Effector memory CD8-positive, alpha-beta T cell (primary cell): ENCODE data around the gene VSIR.
A peak's percentile ranks its signal among the peaks of the same experiment; 100 is the strongest.

ENCODE experiments used
- ATAC-seq: fragments of 150-1000 bp; cut with Tn5 transposase; replicated peaks from 2 replicates; pipeline ENCODE4 v1.10.0; 2021; ENCODE audit warnings: mild to moderate bottlenecking, moderate library complexity
- DNase-seq, 3 experiments: peaks; one replicate each; pipeline ENCODE4 v3.0.0; 2021
- H3K27ac Mint-ChIP-seq, 2 donors: one replicate each; pipeline ENCODE4 v1.8.0; 2022; ENCODE audit warnings: mild to moderate bottlenecking in 2 of 2, mixed read lengths in 2 of 2, moderate library complexity in 2 of 2
- H3K27me3 Mint-ChIP-seq, 2 donors: one replicate each; pipeline ENCODE4 v1.8.0; 2022; ENCODE audit warnings: mixed read lengths in 2 of 2
- H3K36me3 Mint-ChIP-seq: one replicate; pipeline ENCODE4 v1.8.0; 2022; ENCODE audit warnings: mild to moderate bottlenecking, moderate library complexity, mixed read lengths; ENCODE audit not compliant: insufficient read depth
- H3K4me1 Mint-ChIP-seq, 2 donors: one replicate each; pipeline ENCODE4 v1.8.0; 2022; ENCODE audit warnings: low read depth in 2 of 2, mixed read lengths in 2 of 2
- H3K4me3 Mint-ChIP-seq, 2 donors: one replicate each; pipeline ENCODE4 v1.8.0; 2022; ENCODE audit warnings: mild to moderate bottlenecking in 2 of 2, mixed read lengths in 2 of 2, moderate library complexity in 2 of 2
- H3K9me3 Mint-ChIP-seq, 2 donors: one replicate each; pipeline ENCODE4 v1.8.0; 2022; ENCODE audit warnings: mixed read lengths in 2 of 2

The VSIR gene

GRCh38 chr10:71756311-71757191 lies 16.8 kb downstream of the VSIR start:
- ATAC-seq: peak; percentile 70
- H3K4me3 Mint-ChIP-seq: peak overlapping the region; percentile 29 to 59
- H3K9me3 Mint-ChIP-seq: no peaks in the 10 kb centered on the region
- DNase-seq: no peak
- peak overlapping the region; percentile 44 to 92 for H3K27ac Mint-ChIP-seq
- no peaks in the 10 kb centered on the region for H3K27me3 Mint-ChIP-seq
- peaks cover 56 to 66% of the 10 kb centered on the region in 2 donors for H3K4me1 Mint-ChIP-seq
- peaks cover 87% of the 10 kb centered on the region for H3K36me3 Mint-ChIP-seq

DNA sequence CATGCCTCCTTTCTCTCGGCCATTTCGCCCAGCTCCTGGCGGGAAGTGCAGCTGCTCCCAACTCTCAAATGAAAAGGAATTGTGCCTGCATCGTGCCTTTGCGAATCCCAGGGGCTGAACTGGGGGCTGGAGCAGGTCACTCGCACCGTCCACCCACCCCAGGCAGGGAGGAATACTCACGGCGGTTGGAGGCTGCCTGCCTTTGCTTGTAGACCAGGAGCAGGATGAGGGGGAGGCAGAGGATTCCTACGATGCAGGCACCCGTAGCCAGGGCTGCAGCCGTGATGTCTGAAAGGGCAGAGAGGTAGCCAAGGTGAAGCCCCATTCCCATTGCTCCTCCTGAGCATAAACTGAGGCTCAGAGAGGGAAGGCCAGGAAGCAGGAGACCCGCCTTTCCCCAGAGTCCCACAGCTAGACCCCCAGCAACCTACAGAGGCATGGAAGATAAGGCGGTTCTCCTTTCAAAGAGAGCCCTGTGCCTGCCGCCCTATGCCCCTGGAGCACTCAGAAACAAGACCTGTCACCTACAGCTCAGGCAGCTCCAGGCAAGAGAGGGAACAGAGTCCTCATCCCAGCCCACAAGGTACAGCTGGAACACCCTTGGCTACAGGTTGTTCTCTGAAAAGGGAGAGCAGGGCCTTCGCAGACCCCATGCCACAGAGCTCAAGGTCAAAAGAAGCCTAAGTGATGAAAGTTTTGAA lies 18.0 kb downstream of the VSIR start:
- ATAC-seq (no peak), DNase-seq (no peak)
- Mint-ChIP-seq H3K4me3 (no peak overlapping the region), H3K27me3 (no peaks in the 10 kb centered on the region), H3K27ac (peak overlapping the region; percentile 49 to 73), H3K36me3 (peaks cover 84% of the 10 kb centered on the region), H3K4me1 (peaks cover 51 to 63% of the 10 kb centered on the region in 2 donors), H3K9me3 (no peaks in the 10 kb centered on the region)

- Mint-ChIP-seq H3K4me1 (peaks cover 57 to 69% of the 10 kb centered on the region in 2 donors), H3K36me3 (peaks cover 87% of the 10 kb centered on the region), H3K9me3 (no peaks in the 10 kb centered on the region), H3K27me3 (no peaks in the 10 kb centered on the region), H3K4me3 (no peak overlapping the region), H3K27ac (peak overlapping the region; percentile 49 to 81)
- ATAC-seq (no peak), DNase-seq (no peak)
These were observed 18.8 kb downstream of the VSIR start for GRCh38 chr10:71754562-71754961.

DNA sequence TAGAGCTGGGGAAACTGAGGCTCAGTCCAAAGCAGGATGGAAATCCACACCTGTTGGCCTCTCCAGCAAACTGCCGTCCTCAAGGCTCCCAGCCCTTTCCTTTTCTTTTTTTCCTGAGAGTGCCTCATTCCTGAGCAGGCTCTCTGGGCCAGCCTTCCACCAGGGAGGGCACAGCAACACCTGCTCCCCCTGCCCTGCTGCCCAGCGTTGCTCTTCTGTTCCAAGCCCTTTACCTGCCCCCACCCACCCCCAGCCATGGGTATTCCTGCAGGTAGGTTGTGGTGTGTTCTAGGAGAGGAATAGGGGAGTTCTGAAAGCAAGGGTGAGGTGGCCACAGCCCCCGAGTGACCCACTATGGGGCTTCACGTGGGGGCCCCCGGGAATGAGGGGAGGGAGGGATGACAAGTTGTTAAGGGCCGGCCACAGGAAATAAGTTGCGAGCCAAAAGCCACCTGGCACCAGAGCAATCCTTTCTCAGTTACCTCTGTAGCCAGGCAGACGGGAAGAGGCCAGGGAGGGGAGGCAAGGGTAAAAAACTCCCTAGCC lies 19.3 kb downstream of the VSIR start:
- Mint-ChIP-seq H3K4me1 (peaks cover 60 to 74% of the 10 kb centered on the region in 2 donors), H3K9me3 (no peaks in the 10 kb centered on the region), H3K36me3 (peaks cover 88% of the 10 kb centered on the region), H3K4me3 (peak overlapping the region in 1 of 2 donors; percentile 65), H3K27me3 (no peaks in the 10 kb centered on the region), H3K27ac (peak overlapping the region; percentile 49 to 81)
- ATAC-seq: no peak
- DNase-seq: no peak

DNA sequence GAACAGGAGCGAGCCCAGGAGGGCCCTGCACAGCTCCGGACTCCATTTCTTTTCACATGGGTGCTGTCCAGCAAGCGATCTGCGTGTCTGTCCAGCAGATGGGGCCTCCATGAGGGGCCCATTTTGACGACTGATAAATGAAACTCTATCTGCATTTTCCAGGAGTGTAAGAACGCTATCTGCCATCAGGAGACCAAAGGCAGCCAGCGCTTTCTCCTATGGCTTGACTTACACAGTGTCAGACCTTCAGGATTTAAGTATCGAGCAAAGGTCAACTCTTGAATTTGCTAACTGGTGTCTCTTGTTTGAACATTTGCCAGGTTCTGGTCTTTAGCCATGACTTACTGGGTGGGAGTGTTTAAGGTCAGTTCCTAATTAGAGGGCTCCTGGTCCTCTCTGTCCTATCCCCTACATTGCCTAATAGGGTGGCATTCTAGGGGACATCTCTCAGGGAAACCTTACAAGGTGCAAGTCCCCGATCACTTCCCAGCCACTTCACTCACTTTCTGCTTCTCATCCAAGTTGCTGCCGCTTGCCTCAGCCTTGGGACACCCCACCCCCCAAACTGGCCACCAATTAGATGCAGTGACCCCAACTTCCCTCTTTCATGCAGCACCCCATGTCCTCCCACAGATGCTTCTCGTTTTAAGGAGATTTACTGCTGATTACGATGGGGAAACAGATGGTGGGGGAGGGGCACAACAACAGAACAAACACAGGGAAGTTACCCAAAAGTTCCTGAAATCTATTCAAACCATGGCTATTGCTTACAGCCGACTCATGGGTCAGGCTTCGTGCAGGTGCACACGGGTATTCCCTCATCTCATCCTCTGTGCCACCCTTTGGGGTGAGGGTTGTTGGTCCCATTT lies 20.0 kb downstream of the VSIR start:
- peak overlapping the region in 1 of 2 donors; percentile 65 for H3K4me3 Mint-ChIP-seq
- DNase-seq: no peak
- H3K9me3 Mint-ChIP-seq: no peaks in the 10 kb centered on the region
- ATAC-seq: no peak
- H3K36me3 Mint-ChIP-seq: peaks cover 88% of the 10 kb centered on the region
- H3K27me3 Mint-ChIP-seq: no peaks in the 10 kb centered on the region
- H3K4me1 Mint-ChIP-seq: peaks cover 61 to 81% of the 10 kb centered on the region in 2 donors
- peak overlapping the region; percentile 87 to 90 for H3K27ac Mint-ChIP-seq

- DNase-seq: no peak
- ATAC-seq: no peak
- Mint-ChIP-seq H3K27ac (peak overlapping the region; percentile 87 to 90), H3K4me3 (peak overlapping the region; percentile 15 to 65), H3K9me3 (no peaks in the 10 kb centered on the region), H3K27me3 (no peaks in the 10 kb centered on the region), H3K4me1 (peaks cover 65 to 79% of the 10 kb centered on the region in 2 donors), H3K36me3 (peaks cover 88% of the 10 kb centered on the region)
These were observed 20.8 kb downstream of the VSIR start for GRCh38 chr10:71752391-71753090.

DNA sequence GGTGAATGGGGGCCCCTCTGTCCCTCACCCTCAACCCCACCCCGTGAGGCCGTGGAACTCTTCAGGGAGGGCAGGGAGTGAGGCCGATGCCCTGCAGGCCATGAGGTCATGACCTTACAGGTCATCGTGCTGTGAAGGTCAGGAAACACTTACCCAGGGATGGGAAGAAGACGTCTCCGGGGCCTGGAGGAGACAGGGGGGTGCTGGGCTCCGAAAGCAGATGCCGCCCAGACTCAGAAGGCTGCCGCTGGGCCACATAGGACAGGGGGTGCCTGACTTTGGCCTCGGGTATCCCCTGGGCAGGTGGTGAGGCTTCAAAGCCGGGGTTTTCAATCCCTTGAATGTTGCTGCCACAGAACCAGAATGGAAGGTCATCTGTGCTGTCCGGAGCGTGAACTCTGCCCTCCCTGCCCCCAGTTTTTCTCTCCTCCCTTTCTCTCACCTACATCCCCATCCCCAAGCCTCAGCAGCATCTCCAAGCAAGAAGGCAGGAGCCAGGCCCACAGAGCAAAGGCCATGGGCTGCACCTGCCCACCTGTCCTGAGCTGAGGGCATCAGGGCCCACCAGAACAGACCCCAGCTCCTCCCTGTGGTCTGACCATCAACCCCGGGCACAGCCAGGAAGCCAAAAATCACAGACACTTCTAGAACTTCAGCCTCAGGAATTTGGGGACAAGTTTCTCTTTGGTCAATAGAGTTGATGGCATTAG lies 21.6 kb downstream of the VSIR start:
- H3K36me3 Mint-ChIP-seq: peaks cover 94% of the 10 kb centered on the region
- H3K4me3 Mint-ChIP-seq: peak overlapping the region; percentile 15 to 65
- peak overlapping the region; percentile 87 to 90 for H3K27ac Mint-ChIP-seq
- peaks cover 68 to 82% of the 10 kb centered on the region in 2 donors for H3K4me1 Mint-ChIP-seq
- ATAC-seq (no peak), DNase-seq (no peak)
- no peaks in the 10 kb centered on the region for H3K9me3 Mint-ChIP-seq
- no peaks in the 10 kb centered on the region for H3K27me3 Mint-ChIP-seq

GRCh38 chr10:71750986-71751385 lies 22.3 kb downstream of the VSIR start:
- Mint-ChIP-seq H3K4me3 (peak overlapping the region; percentile 37 to 71), H3K9me3 (no peaks in the 10 kb centered on the region), H3K27me3 (no peaks in the 10 kb centered on the region), H3K4me1 (peaks cover 71 to 82% of the 10 kb centered on the region in 2 donors), H3K36me3 (peaks cover 94% of the 10 kb centered on the region), H3K27ac (peak overlapping the region in 1 of 2 donors; percentile 90)
- DNase-seq (no peak), ATAC-seq (no peak)

DNA sequence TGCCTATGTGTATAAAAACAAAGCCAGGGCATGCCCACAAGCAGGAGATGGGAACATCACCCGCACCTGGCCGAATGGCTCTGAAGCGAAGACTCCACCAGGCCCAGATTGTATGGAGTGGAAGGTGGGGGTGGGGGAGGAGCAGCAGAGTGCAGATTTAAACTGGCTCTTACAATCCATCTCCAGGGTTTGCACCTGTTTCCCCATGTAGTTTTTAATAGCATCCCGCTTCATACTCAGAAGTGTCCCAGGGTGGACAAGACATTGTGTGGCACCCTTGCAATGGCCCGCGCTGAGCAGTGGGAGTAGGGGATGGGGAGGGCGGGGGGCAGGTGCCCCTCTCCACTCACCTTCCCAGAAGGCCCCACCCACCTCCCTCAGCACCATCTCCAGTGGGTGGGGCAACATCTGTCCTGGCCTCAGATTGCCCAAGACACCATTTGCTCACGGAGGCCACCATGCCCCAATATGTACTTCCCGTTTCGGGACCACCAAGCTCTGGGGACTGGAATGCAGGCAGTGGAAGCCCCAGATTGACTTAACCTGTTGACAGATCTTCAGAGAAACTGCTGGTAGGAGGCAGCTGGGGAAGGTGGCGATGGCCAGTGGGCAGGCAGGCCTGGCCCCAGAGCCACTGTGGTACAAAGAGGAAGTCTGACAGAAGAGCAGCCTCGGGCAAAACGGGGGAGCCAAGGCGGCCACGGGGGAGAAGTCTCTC lies 23.0 kb downstream of the VSIR start:
- DNase-seq (no peak), ATAC-seq (no peak)
- Mint-ChIP-seq H3K27ac (peak overlapping the region; percentile 90 to 95), H3K4me3 (peak overlapping the region; percentile 37 to 71), H3K27me3 (no peaks in the 10 kb centered on the region), H3K9me3 (no peaks in the 10 kb centered on the region), H3K36me3 (peaks cover 94% of the 10 kb centered on the region), H3K4me1 (peaks cover 77 to 89% of the 10 kb centered on the region in 2 donors)

- Mint-ChIP-seq H3K9me3 (no peaks in the 10 kb centered on the region), H3K36me3 (peaks cover 85% of the 10 kb centered on the region), H3K27me3 (no peaks in the 10 kb centered on the region), H3K27ac (peak overlapping the region; percentile 90 to 95), H3K4me1 (peaks cover 82 to 92% of the 10 kb centered on the region in 2 donors), H3K4me3 (peak overlapping the region; percentile 71 to 82)
- DNase-seq: no peak
- ATAC-seq: no peak
These were observed 23.9 kb downstream of the VSIR start for GRCh38 chr10:71749396-71749795.

DNA sequence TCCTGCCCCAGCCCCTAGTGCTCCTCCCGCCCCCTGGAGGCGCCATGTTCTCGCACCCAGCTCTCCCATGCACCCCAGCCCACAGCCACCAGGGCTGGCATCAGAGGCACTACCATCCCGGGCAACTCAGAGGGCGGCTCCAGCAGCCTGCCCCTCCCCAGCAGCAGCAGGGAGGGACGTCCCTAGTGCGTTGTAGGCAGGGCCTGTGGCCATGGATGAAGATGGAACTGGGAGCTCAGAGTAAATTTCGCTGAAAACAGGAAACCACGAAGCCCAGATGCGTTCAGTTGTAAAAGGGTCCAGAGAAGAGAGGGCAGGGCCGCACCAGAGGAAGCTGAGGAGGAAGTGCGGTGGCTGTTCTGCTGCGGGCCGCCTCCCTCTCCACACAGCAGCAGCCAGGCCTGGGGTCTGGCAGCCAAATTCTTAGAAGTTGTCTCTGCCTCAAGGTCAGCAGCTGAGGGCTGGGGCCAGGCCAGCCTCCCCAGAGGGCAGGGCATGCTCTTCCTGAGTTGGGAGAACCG lies 24.6 kb downstream of the VSIR start:
- peak; percentile 65 to 68 (median 67) for DNase-seq
- Mint-ChIP-seq H3K27ac (peak overlapping the region; percentile 90 to 95), H3K27me3 (no peaks in the 10 kb centered on the region), H3K36me3 (peaks cover 78% of the 10 kb centered on the region), H3K4me1 (peaks cover 77 to 90% of the 10 kb centered on the region in 2 donors), H3K4me3 (peak overlapping the region; percentile 71 to 82), H3K9me3 (no peaks in the 10 kb centered on the region)
- ATAC-seq: peak; percentile 83
